ENCODE results near the gene GUCY2C. TPM values are rescaled to one million over a fixed set of nuclear protein-coding genes. Genes with fewer than 3 reads are reported as not detected.

The GUCY2C gene
- total RNA-seq, 1 donor from 2014 or later = not detected

GRCh38 chr12:14628771-14629170 lies 67.6 kb downstream of the GUCY2C start:
- H3K4me1 Mint-ChIP-seq = no peaks in the 10 kb centered on the region

GRCh38 chr12:14621826-14622225 lies 74.6 kb downstream of the GUCY2C start:
- H3K27ac Mint-ChIP-seq (ENCODE audit: unreplicated experiment) = no peak overlapping the region
- H3K9me3 Mint-ChIP-seq = peaks cover 2% of the 10 kb centered on the region
- DNase-seq (ENCODE audit: low read depth, low spot score) = no peak
- TF ChIP-seq, protein P1, sequence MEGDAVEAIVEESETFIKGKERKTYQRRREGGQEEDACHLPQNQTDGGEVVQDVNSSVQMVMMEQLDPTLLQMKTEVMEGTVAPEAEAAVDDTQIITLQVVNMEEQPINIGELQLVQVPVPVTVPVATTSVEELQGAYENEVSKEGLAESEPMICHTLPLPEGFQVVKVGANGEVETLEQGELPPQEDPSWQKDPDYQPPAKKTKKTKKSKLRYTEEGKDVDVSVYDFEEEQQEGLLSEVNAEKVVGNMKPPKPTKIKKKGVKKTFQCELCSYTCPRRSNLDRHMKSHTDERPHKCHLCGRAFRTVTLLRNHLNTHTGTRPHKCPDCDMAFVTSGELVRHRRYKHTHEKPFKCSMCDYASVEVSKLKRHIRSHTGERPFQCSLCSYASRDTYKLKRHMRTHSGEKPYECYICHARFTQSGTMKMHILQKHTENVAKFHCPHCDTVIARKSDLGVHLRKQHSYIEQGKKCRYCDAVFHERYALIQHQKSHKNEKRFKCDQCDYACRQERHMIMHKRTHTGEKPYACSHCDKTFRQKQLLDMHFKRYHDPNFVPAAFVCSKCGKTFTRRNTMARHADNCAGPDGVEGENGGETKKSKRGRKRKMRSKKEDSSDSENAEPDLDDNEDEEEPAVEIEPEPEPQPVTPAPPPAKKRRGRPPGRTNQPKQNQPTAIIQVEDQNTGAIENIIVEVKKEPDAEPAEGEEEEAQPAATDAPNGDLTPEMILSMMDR (conservative IDR thresholded peaks at IDR 0.05) = no peak
- no peaks in the 10 kb centered on the region for H3K36me3 Mint-ChIP-seq (ENCODE audit: low read depth)
- no peak overlapping the region for H3K4me3 Mint-ChIP-seq
- no peaks in the 10 kb centered on the region for H3K27me3 Mint-ChIP-seq (ENCODE audit: low read depth)
- H3K4me1 Mint-ChIP-seq = no peaks in the 10 kb centered on the region

More at GRCh38 chr12:14628771-14629170, 67.6 kb downstream of the GUCY2C start:
- TF ChIP-seq, protein P1 (conservative IDR thresholded peaks at IDR 0.05) = no peak
- Mint-ChIP-seq H3K4me3 (no peak overlapping the region), H3K36me3 (ENCODE audit: low read depth) (no peaks in the 10 kb centered on the region), H3K27ac (ENCODE audit: unreplicated experiment) (no peak overlapping the region), H3K27me3 (ENCODE audit: low read depth) (no peaks in the 10 kb centered on the region), H3K9me3 (peaks cover under 1% of the 10 kb centered on the region)
- no peak for DNase-seq (ENCODE audit: low read depth, low spot score)

- Mint-ChIP-seq H3K4me1 (no peaks in the 10 kb centered on the region), H3K27me3 (ENCODE audit: low read depth) (no peaks in the 10 kb centered on the region), H3K36me3 (ENCODE audit: low read depth) (no peaks in the 10 kb centered on the region), H3K4me3 (no peak overlapping the region), H3K27ac (ENCODE audit: unreplicated experiment) (no peak overlapping the region), H3K9me3 (peaks cover 2% of the 10 kb centered on the region)
- TF ChIP-seq, protein P1 (conservative IDR thresholded peaks at IDR 0.05) = no peak
- DNase-seq (ENCODE audit: low read depth, low spot score) = no peak
These were observed 76.5 kb downstream of the GUCY2C start for GRCh38 chr12:14619741-14620501.

GRCh38 chr12:14618983-14619382 lies 77.4 kb downstream of the GUCY2C start:
- H3K4me1 Mint-ChIP-seq = no peaks in the 10 kb centered on the region
- no peak overlapping the region for H3K27ac Mint-ChIP-seq (ENCODE audit: unreplicated experiment)
- TF ChIP-seq, protein P1 (conservative IDR thresholded peaks at IDR 0.05) = peak; percentile 72
- H3K36me3 Mint-ChIP-seq (ENCODE audit: low read depth) = no peaks in the 10 kb centered on the region
- no peak for DNase-seq (ENCODE audit: low read depth, low spot score)
- H3K4me3 Mint-ChIP-seq = no peak overlapping the region
- H3K9me3 Mint-ChIP-seq = peaks cover 2% of the 10 kb centered on the region
- H3K27me3 Mint-ChIP-seq (ENCODE audit: low read depth) = no peaks in the 10 kb centered on the region

DNA sequence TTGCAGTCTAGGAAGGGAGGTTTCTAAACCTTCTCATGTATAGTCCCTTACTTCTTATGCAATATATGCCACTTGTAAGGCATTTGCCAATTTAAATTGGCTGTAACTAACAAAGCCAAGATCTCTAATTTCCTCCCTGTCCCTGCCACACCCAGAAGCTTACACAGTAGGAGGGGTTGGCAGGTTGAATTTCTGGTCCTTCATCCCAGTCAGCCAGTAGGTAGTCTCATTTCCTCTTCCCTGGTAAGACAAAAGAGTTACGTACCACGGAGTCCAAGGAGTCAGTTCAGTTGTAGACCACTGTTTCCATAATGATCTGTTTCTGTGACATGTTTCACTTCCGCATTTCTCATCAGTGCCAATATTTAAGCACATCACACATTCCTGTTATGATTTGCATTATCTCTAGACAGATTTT lies 81.7 kb downstream of the GUCY2C start:
- H3K4me3 Mint-ChIP-seq = no peak overlapping the region
- no peaks in the 10 kb centered on the region for H3K36me3 Mint-ChIP-seq (ENCODE audit: low read depth)
- no peak overlapping the region for H3K27ac Mint-ChIP-seq (ENCODE audit: unreplicated experiment)
- H3K9me3 Mint-ChIP-seq = no peaks in the 10 kb centered on the region
- H3K4me1 Mint-ChIP-seq = no peaks in the 10 kb centered on the region
- TF ChIP-seq, protein P1 (conservative IDR thresholded peaks at IDR 0.05) = no peak
- no peaks in the 10 kb centered on the region for H3K27me3 Mint-ChIP-seq (ENCODE audit: low read depth)
- no peak for DNase-seq (ENCODE audit: low read depth, low spot score)
